ACHN (cell line): ENCODE data around the gene KLHL3.

ENCODE experiments used
- DNase-seq: peaks from one replicate; pipeline ENCODE4 v3.0.0-alpha.2; 2015
- in situ Hi-C: cut with HindIII; loops from 2 replicates; pipeline ENCODE4 v1.10.0; 2017; ENCODE audit warnings: low sequenced_read_pairs, low pct_ligation_motif_present, low pct_unique_long_range_greater_than_20kb

KLHL3 gene

DNA sequence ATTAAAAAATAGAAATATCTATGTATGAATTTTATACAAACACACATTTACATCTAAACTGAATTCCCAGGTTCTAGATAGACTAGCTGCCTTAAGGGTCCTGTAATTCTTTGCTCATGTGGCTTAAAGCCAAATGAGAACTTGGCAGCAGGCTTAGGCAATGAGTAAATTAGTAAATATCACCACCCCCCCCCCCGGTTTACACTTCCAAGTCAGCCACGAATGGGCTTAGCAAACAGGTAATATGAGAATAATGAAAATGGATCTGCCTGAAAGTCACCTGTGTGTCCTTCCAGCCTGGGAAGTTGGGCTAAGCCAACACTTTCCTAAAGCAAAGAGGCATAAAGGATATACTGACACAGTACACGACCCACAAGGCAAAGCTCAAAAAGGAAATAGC is 108.6 kb downstream of the KLHL3 start:
- in situ Hi-C loops: no loop called here
- DNase-seq: no peak

DNA sequence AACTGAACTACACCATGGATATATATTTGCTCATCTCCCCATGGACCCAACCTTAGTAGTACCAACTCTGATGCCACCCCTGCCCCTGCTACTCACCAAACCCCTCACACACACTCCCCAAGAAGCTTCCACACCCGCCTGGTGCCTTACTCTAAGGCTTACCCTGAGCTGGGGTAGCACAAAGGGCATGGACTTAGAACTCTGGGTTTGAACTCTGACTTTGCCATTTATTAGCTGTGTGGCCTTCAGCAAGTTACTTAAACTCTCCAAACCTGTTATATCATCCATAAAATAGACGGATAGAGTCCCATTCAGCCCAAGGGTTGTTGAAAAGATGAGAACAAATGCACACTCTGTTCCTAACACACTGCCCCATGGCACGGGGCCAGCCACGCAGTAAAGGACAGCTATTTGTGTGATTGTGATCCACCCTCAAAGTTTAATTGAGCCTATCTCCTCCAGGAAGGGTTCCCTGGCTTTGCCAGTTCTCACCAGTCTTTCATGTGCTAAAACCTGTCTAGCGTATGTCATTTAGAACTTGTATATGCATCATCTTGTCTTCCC is 111.0 kb downstream of the KLHL3 start:
- in situ Hi-C loops: no loop called here
- DNase-seq: no peak

- in situ Hi-C loops: no loop called here
- no peak for DNase-seq
These were observed 113.0 kb downstream of the KLHL3 start for GRCh38 chr5:137622850-137623249.

GRCh38 chr5:137621861-137622823 is 113.7 kb downstream of the KLHL3 start:
- in situ Hi-C loops: no loop called here
- no peak for DNase-seq

DNA sequence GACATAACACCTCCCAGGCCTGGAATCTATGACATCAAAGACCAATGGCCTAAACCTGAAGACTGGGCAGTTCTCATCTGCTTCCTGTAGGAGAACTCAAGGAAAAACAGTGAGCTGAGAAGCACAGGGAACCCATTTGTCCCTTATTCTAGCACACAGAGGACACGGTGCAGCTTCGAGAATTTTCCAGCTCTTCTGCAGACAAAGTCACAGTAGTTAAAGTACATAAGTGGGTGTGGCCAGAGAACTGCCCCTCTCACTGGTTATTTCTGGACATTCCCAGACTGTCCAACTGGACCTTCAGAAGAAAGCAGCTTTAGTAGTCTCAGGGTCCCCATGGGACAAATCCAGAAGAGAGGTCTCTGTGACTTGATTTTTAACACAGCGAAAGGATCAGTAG is 114.6 kb downstream of the KLHL3 start:
- DNase-seq: no peak
- in situ Hi-C loops: no loop called here

GRCh38 chr5:137619191-137619870 is 116.6 kb downstream of the KLHL3 start:
- peak; percentile 2 for DNase-seq
- in situ Hi-C loops: no loop called here

DNA sequence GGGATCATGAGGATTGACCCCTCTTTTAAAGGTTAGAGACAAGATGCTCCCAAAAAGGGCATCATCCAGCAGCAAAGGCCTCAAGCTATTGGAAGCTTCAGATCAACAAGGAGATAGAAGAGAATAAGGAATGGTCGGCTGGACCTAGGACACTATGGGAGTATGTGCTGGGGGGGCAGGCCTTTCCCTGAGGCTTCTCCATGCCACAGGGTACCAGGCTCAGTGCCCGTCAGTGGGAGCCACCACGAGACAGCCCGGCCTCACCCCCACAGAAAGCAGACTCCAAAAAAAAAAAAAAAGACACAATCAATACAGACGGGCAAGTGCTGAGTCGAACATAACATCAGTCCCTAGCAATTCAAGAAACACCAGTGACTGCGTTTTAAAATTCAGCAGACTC is 117.4 kb downstream of the KLHL3 start:
- DNase-seq: no peak
- in situ Hi-C loops: no loop called here

DNA sequence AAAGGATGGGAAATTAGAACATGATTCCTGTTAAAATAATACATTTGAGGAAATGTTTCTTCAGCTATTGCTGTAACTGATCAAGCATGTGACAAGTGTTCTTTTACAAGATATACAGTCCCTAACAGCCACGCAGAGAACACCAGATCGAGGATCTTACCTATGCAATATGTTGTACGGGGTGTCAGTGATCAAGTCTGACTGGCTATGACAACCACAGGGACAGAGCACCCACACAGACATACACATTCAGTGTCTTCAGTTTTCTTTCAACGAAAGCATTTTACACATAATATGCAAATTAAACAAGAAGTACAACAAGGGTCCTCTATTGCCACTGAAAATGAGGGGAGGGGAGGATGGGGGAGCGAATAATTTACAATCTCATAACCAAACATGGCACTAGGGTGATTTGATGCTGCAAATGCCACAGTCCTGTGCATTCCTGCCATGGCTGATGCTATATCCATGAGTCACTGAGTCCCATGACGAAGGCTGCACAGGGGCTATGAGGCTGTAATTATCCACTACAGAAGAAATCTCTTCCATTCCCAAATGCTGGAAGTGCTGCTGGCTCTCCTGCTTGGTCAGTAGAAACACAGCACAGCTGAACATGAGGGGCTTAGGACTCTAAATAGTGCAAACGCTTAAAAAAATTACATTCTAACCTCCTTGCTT is 118.2 kb downstream of the KLHL3 start:
- in situ Hi-C loops: no loop called here
- peak; percentile 21 for DNase-seq

- DNase-seq: no peak
- in situ Hi-C loops: no loop called here
These were observed 119.8 kb downstream of the KLHL3 start for GRCh38 chr5:137616046-137616445.

DNA sequence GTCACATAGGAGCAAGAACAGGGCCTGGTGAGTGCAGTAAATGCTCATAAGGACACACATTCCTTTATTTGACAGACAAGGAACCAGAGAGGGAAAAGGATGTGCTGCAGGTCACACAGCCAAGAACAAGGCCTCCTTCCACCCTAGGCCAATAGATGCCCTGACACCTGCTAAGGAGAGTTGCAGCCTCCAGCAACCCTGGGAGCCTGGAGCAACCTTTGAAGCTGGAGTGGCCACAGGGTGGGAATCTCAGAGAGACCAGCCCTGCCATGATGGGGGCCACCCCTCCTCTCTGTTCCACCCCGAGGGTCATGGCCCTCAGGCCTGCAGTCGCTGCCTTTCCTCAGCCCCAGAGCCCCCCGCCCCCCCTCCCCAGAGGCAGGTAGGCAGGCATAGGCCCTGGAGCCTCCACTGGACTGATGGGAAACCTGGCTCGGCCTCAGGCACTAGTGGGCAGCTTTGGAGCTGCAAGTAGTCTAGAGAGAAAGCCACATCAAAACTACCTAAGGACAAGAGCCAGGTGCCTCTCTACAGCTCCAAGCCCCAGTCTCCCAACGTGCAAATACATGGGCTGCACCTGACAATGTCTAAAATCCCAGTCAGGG is 120.6 kb downstream of the KLHL3 start:
- no peak for DNase-seq
- in situ Hi-C loops: no loop called here

GRCh38 chr5:137613554-137614265 is 122.2 kb downstream of the KLHL3 start:
- DNase-seq: no peak
- in situ Hi-C loops: no loop called here

- no peak for DNase-seq
- in situ Hi-C loops: no loop called here
These were observed 123.3 kb downstream of the KLHL3 start for GRCh38 chr5:137612576-137612975.

- in situ Hi-C loops: no loop called here
These were observed 124.0 kb downstream of the KLHL3 start for GRCh38 chr5:137611794-137612435.

DNA sequence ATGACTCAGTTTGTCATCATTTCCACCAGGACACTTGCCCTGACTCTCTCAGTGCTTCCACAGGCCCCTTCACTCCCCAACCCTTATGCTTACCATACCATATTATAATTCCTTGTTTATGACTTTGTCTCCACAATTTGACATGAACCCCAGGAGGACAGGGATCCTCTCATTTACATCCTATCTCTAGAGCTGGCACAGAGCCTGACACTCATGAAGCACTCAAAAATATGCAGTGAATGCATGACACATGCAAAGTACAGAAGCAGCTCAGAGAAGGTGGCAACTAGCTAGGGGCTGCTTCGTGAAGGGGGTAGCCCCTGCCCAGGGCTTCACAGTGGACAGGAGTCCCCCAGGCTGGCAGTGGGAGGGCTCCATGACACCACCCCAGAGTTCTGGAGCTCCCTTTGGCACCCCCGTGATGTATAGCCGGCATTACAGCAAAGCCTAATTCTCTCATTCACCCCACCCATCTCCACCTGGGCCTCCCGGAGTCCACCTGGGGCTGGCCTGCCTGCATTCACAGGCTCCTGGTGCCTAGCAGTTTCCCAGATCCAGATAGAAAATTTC is 124.8 kb downstream of the KLHL3 start:
- DNase-seq: no peak
- in situ Hi-C loops: no loop called here

More at GRCh38 chr5:137611794-137612435, 124.0 kb downstream of the KLHL3 start:
- no peak for DNase-seq

DNA sequence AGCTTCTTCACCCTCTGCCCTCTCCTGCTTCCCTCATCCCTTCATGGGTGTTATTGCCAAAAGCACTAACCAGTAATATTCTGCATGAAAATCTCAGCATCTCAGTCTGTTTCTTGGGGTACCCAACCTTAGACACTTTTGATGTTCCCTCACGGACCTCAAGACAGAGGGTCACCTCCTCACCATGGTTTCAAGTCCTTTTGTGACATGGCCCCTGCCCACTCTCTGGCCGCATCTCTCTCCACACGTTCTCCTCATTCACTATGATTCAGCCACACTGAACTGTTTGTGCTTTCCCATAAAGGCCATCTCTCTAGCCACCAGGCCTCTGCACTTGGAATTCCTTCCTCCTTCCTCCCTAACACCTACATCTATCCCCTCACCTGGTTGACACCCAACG is 125.3 kb downstream of the KLHL3 start:
- no peak for DNase-seq
- in situ Hi-C loops: no loop called here

DNA sequence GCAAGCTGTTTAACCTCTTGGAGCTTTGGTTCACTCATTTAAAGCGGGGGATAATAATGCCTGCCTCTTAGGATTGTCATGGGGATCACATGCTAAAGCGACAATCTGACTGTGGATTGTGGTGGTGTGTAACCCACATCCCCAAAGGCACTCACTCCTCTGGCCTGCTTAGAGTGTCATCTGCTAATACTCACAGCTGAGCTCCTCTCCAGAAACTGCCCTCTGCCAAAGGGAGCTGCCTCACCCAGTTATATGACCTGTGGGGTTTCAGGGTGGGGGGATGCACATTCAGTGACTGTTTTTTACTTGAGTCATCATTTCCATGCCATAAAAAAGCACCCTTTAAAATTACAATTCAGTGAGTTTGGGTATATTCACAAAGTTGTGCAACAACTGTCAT is 126.8 kb downstream of the KLHL3 start:
- in situ Hi-C loops: no loop called here
- DNase-seq: no peak

DNA sequence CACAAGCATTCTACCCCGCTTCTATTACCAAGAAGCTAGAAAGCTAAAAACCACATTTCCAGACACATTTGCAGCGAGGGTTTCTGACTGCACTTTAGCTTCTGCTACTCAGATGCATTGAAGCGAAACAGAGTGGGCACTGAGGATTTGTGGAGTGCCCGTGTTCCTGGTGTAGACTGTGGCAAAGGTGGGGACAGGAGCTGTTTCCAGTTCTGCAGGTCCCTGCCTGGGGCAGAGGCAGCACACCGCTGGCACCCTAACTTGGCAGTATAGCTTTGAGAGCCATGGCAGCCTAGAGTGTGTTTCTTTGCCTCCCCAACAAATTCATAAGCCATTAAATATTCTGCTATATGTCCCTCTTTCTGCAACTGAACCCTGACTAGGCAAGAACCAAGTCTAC is 128.1 kb downstream of the KLHL3 start:
- in situ Hi-C loops: no loop called here
- DNase-seq: no peak
